ENCODE measurements around the gene RFC2.
"Not testable (repeated sequence)": the region's sequence is repeated elsewhere in the genome, so short reads cannot be mapped to it uniquely, and the experiment has no call there.

RFC2 gene

GRCh38 chr7:74248156-74248555, 6.0 kb downstream of the RFC2 start:
- no peak for DNase-seq (ENCODE audit: low read depth)

- no peak for DNase-seq (ENCODE audit: low read depth)
Observed at GRCh38 chr7:74246497-74246896, 7.7 kb downstream of the RFC2 start.

- no peak for DNase-seq (ENCODE audit: low read depth)
Observed at GRCh38 chr7:74242122-74242443, 12.1 kb downstream of the RFC2 start.

- DNase-seq (ENCODE audit: low read depth), result no peak
Observed at GRCh38 chr7:74240482-74240881, 13.7 kb downstream of the RFC2 start.

- no peak for DNase-seq (ENCODE audit: low read depth)
Observed at GRCh38 chr7:74236284-74236683, 17.9 kb downstream of the RFC2 start.

GRCh38 chr7:74235518-74236268, 18.5 kb downstream of the RFC2 start:
- no peak for DNase-seq (ENCODE audit: low read depth)

- DNase-seq (ENCODE audit: low read depth), result no peak
Observed at GRCh38 chr7:74233655-74234285, 20.4 kb downstream of the RFC2 start.

- DNase-seq (ENCODE audit: low read depth), result no peak
Observed at GRCh38 chr7:74231232-74231590, 23.0 kb downstream of the RFC2 start.

GRCh38 chr7:74230446-74231231, 23.6 kb downstream of the RFC2 start:
- no peak for DNase-seq (ENCODE audit: low read depth)

- DNase-seq (ENCODE audit: low read depth), result no peak
Observed at GRCh38 chr7:74228951-74229900, 25.0 kb downstream of the RFC2 start.

GRCh38 chr7:74226633-74227032, 27.6 kb downstream of the RFC2 start:
- no peak for DNase-seq (ENCODE audit: low read depth)

GRCh38 chr7:74225400-74225799, 28.8 kb downstream of the RFC2 start:
- no peak for DNase-seq (ENCODE audit: low read depth)

GRCh38 chr7:74224907-74225306, 29.3 kb downstream of the RFC2 start:
- not testable (repeated sequence) for DNase-seq (ENCODE audit: low read depth)

GRCh38 chr7:74224511-74224832, 29.7 kb downstream of the RFC2 start:
- no peak for DNase-seq (ENCODE audit: low read depth)

- no peak for DNase-seq (ENCODE audit: low read depth)
Observed at GRCh38 chr7:74223711-74224510, 30.3 kb downstream of the RFC2 start.

GRCh38 chr7:74222851-74223710, 31.1 kb downstream of the RFC2 start:
- DNase-seq (ENCODE audit: low read depth), result no peak

- no peak for DNase-seq (ENCODE audit: low read depth)
Observed at GRCh38 chr7:74221713-74222112, 32.5 kb downstream of the RFC2 start.

GRCh38 chr7:74220229-74220628, 34.0 kb downstream of the RFC2 start:
- DNase-seq (ENCODE audit: low read depth), result no peak

- DNase-seq (ENCODE audit: low read depth), result no peak
Observed at GRCh38 chr7:74219416-74219815, 34.8 kb downstream of the RFC2 start.

GRCh38 chr7:74218343-74218698, 35.9 kb downstream of the RFC2 start:
- DNase-seq (ENCODE audit: low read depth), result no peak

Data from stromal cell of bone marrow (primary cell).